ENCODE measurements around the gene ANKRD12.
"Not testable (repeated sequence)": the region's sequence is repeated elsewhere in the genome, so short reads cannot be mapped to it uniquely, and the experiment has no call there.

Gene ANKRD12

GRCh38 chr18:9147440-9148202 is 11.0 kb downstream of the ANKRD12 start:
- no peak for DNase-seq

- no peak for DNase-seq
Measured at GRCh38 chr18:9148203-9148552, 11.6 kb downstream of the ANKRD12 start.

- DNase-seq: no peak
Measured at GRCh38 chr18:9150121-9150520, 13.5 kb downstream of the ANKRD12 start.

- no peak for DNase-seq
Measured at GRCh38 chr18:9153256-9153655, 16.7 kb downstream of the ANKRD12 start.

- DNase-seq: no peak
Measured at GRCh38 chr18:9156604-9157249, 20.1 kb downstream of the ANKRD12 start.

GRCh38 chr18:9157806-9158205 is 21.2 kb downstream of the ANKRD12 start:
- no peak for DNase-seq

GRCh38 chr18:9160014-9160413 is 23.4 kb downstream of the ANKRD12 start:
- DNase-seq: no peak

- DNase-seq: not testable (repeated sequence)
Measured at GRCh38 chr18:9162663-9163062, 26.1 kb downstream of the ANKRD12 start.

- DNase-seq: not testable (repeated sequence)
Measured at GRCh38 chr18:9164149-9164548, 27.6 kb downstream of the ANKRD12 start.

GRCh38 chr18:9165883-9166282 is 29.3 kb downstream of the ANKRD12 start:
- DNase-seq: not testable (repeated sequence)

GRCh38 chr18:9169515-9169914 is 32.9 kb downstream of the ANKRD12 start:
- not testable (repeated sequence) for DNase-seq

GRCh38 chr18:9171919-9172318 is 35.3 kb downstream of the ANKRD12 start:
- not testable (repeated sequence) for DNase-seq

GRCh38 chr18:9172506-9173127 is 36.0 kb downstream of the ANKRD12 start:
- no peak for DNase-seq

GRCh38 chr18:9173770-9174233 is 37.2 kb downstream of the ANKRD12 start:
- peak; percentile 13 to 30 for DNase-seq

GRCh38 chr18:9174302-9174701 is 37.7 kb downstream of the ANKRD12 start:
- DNase-seq: no peak

- DNase-seq: no peak
Measured at GRCh38 chr18:9175115-9175514, 38.5 kb downstream of the ANKRD12 start.

GRCh38 chr18:9177031-9177430 is 40.5 kb downstream of the ANKRD12 start:
- no peak for DNase-seq

GRCh38 chr18:9177466-9177865 is 40.9 kb downstream of the ANKRD12 start:
- no peak for DNase-seq

GRCh38 chr18:9178557-9178956 is 42.0 kb downstream of the ANKRD12 start:
- no peak for DNase-seq

GRCh38 chr18:9181275-9181674 is 44.7 kb downstream of the ANKRD12 start:
- DNase-seq: no peak

GRCh38 chr18:9182852-9183399 is 46.3 kb downstream of the ANKRD12 start:
- no peak for DNase-seq

GRCh38 chr18:9184998-9185613 is 48.5 kb downstream of the ANKRD12 start:
- no peak for DNase-seq

Data from activated CD4-positive, alpha-beta T cell treated with anti-CD3 and anti-CD28 coated beads, Interleukin-2, amount 50 U/mL, for 48 hours (primary cell).